ENCODE results near the gene BAG2. TPM values are rescaled to one million over a fixed set of nuclear protein-coding genes. Genes with fewer than 3 reads are reported as not detected.

The BAG2 gene
- total and polyA plus RNA-seq, 2 donors (not counting 1 experiment from before 2014, with no cell fraction given) = 21.1 to 31.5 TPM

GRCh38 chr6:57165080-57165479 is 7.0 kb upstream of the BAG2 start:
- Histone ChIP-seq H3K4me3 (replicated peaks in 1 of 4; ENCODE audit: control extremely low read depth in 1 of 4, insufficient read depth in 1 of 4, low read depth in 3 of 4, low read length in 4 of 4) (no peak overlapping the region), H3K27ac (ENCODE audit: insufficient read depth, low read length) (no peak overlapping the region), H3K79me2 (ENCODE audit: control insufficient read depth, insufficient read depth, low read length) (no peaks in the 10 kb centered on the region), H4K20me1 (ENCODE audit: control insufficient read depth, extremely low read depth, insufficient read depth, low read length) (no peaks in the 10 kb centered on the region), H3K36me3 (ENCODE audit: control insufficient read depth, insufficient read depth, low read length) (no peaks in the 10 kb centered on the region), H3K4me1 (ENCODE audit: control insufficient read depth, extremely low read depth, insufficient read depth, low read length) (no peaks in the 10 kb centered on the region), H3K4me2 (ENCODE audit: extremely low read depth, insufficient read depth, low read length) (no peak overlapping the region), H3K9ac (ENCODE audit: insufficient read depth, low read length) (no peak overlapping the region), H3K27me3 (ENCODE audit: control insufficient read depth, insufficient read depth, low read length) (no peaks in the 10 kb centered on the region), H2AFZ (ENCODE audit: low read length) (no peak overlapping the region), H3K9me3 (ENCODE audit: control insufficient read depth, insufficient read depth, low read depth, low read length) (no peaks in the 10 kb centered on the region)
- TF ChIP-seq CTCF (conservative IDR thresholded peaks at IDR 0.05 in 1 of 2, IDR thresholded peaks at IDR 0.05 in 1 of 2; ENCODE audit: low read depth in 1 of 2, low read length in 2 of 2) (no peak), EZH2 (IDR thresholded peaks at IDR 0.05; ENCODE audit: low read length, missing control alignments) (no peak)
- no peak for DNase-seq (ENCODE audit: low read depth in 2 of 2)

- Histone ChIP-seq H3K4me1 (ENCODE audit: control insufficient read depth, extremely low read depth, insufficient read depth, low read length) (peaks cover 8% of the 10 kb centered on the region), H3K9me3 (ENCODE audit: control insufficient read depth, insufficient read depth, low read depth, low read length) (no peaks in the 10 kb centered on the region), H3K9ac (ENCODE audit: insufficient read depth, low read length) (peak overlapping the region; percentile 86), H3K79me2 (ENCODE audit: control insufficient read depth, insufficient read depth, low read length) (peaks cover 58% of the 10 kb centered on the region), H3K4me3 (replicated peaks in 1 of 4; ENCODE audit: control extremely low read depth in 1 of 4, insufficient read depth in 1 of 4, low read depth in 3 of 4, low read length in 4 of 4) (peak overlapping the region; percentile 63 to 97 (median 73)), H3K36me3 (ENCODE audit: control insufficient read depth, insufficient read depth, low read length) (no peaks in the 10 kb centered on the region), H2AFZ (ENCODE audit: low read length) (no peak overlapping the region), H4K20me1 (ENCODE audit: control insufficient read depth, extremely low read depth, insufficient read depth, low read length) (no peaks in the 10 kb centered on the region), H3K27me3 (ENCODE audit: control insufficient read depth, insufficient read depth, low read length) (no peaks in the 10 kb centered on the region), H3K27ac (ENCODE audit: insufficient read depth, low read length) (peak overlapping the region; percentile 92), H3K4me2 (ENCODE audit: extremely low read depth, insufficient read depth, low read length) (peak overlapping the region; percentile 94)
- peak; percentile 36 to 39 for DNase-seq (ENCODE audit: low read depth in 2 of 2)
- TF ChIP-seq EZH2 (IDR thresholded peaks at IDR 0.05; ENCODE audit: low read length, missing control alignments) (no peak), CTCF (conservative IDR thresholded peaks at IDR 0.05 in 1 of 2, IDR thresholded peaks at IDR 0.05 in 1 of 2; ENCODE audit: low read depth in 1 of 2, low read length in 2 of 2) (no peak)
Observed at GRCh38 chr6:57173056-57173885, 1.1 kb downstream of the BAG2 start.

- peak overlapping the region; percentile 92 for H3K27ac ChIP-seq (ENCODE audit: insufficient read depth, low read length)
- H3K79me2 ChIP-seq (ENCODE audit: control insufficient read depth, insufficient read depth, low read length) = peaks cover 64% of the 10 kb centered on the region
- peaks cover 10% of the 10 kb centered on the region for H3K4me1 ChIP-seq (ENCODE audit: control insufficient read depth, extremely low read depth, insufficient read depth, low read length)
- peak overlapping the region; percentile 60 for H3K4me2 ChIP-seq (ENCODE audit: extremely low read depth, insufficient read depth, low read length)
- DNase-seq (ENCODE audit: low read depth in 2 of 2) = peak; percentile 86
- H3K9ac ChIP-seq (ENCODE audit: insufficient read depth, low read length) = peak overlapping the region; percentile 17
- H3K36me3 ChIP-seq (ENCODE audit: control insufficient read depth, insufficient read depth, low read length) = no peaks in the 10 kb centered on the region
- no peaks in the 10 kb centered on the region for H4K20me1 ChIP-seq (ENCODE audit: control insufficient read depth, extremely low read depth, insufficient read depth, low read length)
- no peak for TF ChIP-seq CTCF (conservative IDR thresholded peaks at IDR 0.05 in 1 of 2, IDR thresholded peaks at IDR 0.05 in 1 of 2; ENCODE audit: low read depth in 1 of 2, low read length in 2 of 2)
- TF ChIP-seq EZH2 (IDR thresholded peaks at IDR 0.05; ENCODE audit: low read length, missing control alignments) = no peak
- no peaks in the 10 kb centered on the region for H3K9me3 ChIP-seq (ENCODE audit: control insufficient read depth, insufficient read depth, low read depth, low read length)
- H3K4me3 ChIP-seq (replicated peaks in 1 of 4; ENCODE audit: control extremely low read depth in 1 of 4, insufficient read depth in 1 of 4, low read depth in 3 of 4, low read length in 4 of 4) = peak overlapping the region; percentile 63 to 97 (median 73)
- H2AFZ ChIP-seq (ENCODE audit: low read length) = no peak overlapping the region
- no peaks in the 10 kb centered on the region for H3K27me3 ChIP-seq (ENCODE audit: control insufficient read depth, insufficient read depth, low read length)
Observed at GRCh38 chr6:57173886-57174510, 1.9 kb downstream of the BAG2 start.

Measured in fibroblast of lung (primary cell).